ENCODE results near the gene PLD1.

- TF ChIP-seq CTCF (IDR thresholded peaks at IDR 0.05; ENCODE audit: insufficient read depth, low read length), result no peak
- no peak for TF ChIP-seq REST (IDR thresholded peaks at IDR 0.05; ENCODE audit: insufficient replicate concordance, low read depth)
- TF ChIP-seq POLR2AphosphoS5 (IDR thresholded peaks at IDR 0.05; ENCODE audit: low read depth), result no peak
These were observed 68.9 kb downstream of the PLD1 start for GRCh38 chr3:171741377-171741776.

All from HL-60 (cell line).